Stimulated activated CD8-positive, alpha-beta memory T cell treated with anti-CD3 and anti-CD28 coated beads, Interleukin-4, amount 100 ng/mL, for 48 hours (primary cell): ENCODE measurements around the gene RGS3.

Source experiments
- DNase-seq: peaks from one replicate; pipeline ENCODE4 v3.0.0-alpha.2; 2020

Gene RGS3

GRCh38 chr9:113492343-113493202 lies 29.0 kb downstream of the RGS3 start:
- no peak for DNase-seq

GRCh38 chr9:113493203-113493520 lies 29.6 kb downstream of the RGS3 start:
- DNase-seq: no peak

DNA sequence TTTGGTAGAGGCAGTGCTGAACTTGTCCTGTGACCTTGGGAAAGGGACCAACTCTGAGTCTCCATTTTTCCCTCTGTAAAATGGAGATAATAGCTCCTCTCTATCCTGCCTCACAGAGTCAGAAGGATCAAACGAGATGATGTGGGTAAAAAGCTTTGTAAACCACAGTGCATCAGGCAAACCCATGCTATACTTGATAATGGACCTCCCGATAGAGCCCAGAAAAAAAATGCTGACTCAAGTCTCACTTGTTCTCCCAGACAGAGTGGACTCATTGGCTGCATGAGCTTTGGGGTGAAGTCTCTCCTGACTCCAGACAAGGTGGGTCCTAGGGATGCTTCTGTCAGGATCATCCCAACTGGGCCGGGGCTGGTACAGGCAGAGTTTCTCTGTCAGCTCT lies 32.0 kb downstream of the RGS3 start:
- no peak for DNase-seq

DNA sequence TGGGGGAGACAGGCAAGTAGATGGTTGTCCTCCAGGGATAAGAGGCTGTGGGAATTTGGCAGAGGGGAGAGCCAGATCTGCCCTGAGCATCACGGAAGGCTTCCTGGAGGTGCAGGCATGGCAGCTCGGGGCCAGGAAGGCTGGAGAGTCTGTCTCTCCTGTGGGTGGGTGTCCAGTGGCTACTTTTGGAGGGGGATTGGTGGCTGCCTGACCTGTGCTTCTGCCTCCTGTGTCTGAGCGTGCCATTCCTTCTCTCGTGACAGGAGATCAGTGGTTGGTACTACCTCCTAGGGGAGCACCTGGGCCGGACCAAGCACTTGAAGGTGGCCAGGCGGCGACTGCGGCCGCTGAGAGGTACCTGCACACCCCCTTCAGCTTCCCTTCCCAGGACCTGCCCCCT lies 33.5 kb downstream of the RGS3 start:
- DNase-seq: no peak

GRCh38 chr9:113499153-113499875 lies 35.8 kb downstream of the RGS3 start:
- no peak for DNase-seq

DNA sequence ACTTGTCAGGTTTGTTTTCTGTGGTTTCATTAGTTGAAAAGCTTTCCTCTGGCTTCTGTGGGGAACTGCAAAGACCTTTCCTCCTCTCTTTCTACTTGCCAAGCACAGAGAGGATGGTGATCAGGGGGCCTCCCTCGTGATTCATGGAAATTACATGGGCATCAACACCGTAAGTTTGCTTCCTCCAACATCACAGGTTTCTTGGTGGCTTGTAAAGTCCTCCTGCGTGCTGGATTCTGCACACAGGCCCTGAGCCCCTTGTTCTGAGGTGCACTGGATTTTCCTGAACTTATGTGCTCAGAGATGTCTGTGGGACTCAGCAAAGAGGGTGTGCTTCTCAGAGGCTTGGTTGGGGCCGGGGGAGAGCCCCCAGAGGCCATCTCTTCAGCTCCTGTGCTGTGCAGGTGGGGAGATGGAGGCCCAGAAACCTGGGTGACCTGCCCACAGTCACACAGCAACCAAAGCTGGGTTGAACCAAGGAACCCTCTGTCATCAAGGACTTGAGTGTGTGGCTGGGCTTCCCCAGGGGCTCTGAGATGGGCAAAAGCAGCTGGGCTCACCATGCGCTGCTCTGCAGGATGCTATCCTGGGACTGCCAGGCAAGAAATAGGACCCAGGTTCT lies 36.5 kb downstream of the RGS3 start:
- no peak for DNase-seq

GRCh38 chr9:113501129-113501686 lies 37.7 kb downstream of the RGS3 start:
- no peak for DNase-seq

- DNase-seq: no peak
These were observed 38.3 kb downstream of the RGS3 start for GRCh38 chr9:113501852-113502251.

GRCh38 chr9:113502427-113503034 lies 39.0 kb downstream of the RGS3 start:
- no peak for DNase-seq

DNA sequence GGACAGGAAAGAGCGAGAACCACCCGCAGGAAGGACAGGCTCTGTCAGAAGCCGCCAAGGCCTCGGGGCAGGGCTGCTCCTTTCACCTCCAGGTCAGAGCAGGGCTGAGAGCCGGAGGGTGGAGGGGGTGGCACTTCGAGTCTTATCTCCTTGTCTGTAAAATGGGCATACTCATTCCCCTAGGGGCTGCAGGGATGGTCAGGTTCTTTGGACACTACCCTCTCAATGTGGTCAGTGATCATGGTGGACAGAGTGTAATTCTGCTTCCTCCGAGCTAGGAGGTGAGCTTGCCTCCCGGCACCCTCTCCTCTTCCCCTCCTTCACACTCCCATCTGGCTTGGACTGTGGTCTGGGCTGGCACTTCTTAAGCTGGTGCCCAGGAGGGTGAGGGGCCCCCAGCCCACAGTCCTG lies 39.6 kb downstream of the RGS3 start:
- no peak for DNase-seq

- DNase-seq: no peak
These were observed 40.2 kb downstream of the RGS3 start for GRCh38 chr9:113503613-113504211.

GRCh38 chr9:113504725-113505590 lies 41.4 kb downstream of the RGS3 start:
- no peak for DNase-seq

- no peak for DNase-seq
These were observed 42.6 kb downstream of the RGS3 start for GRCh38 chr9:113506090-113506589.

DNA sequence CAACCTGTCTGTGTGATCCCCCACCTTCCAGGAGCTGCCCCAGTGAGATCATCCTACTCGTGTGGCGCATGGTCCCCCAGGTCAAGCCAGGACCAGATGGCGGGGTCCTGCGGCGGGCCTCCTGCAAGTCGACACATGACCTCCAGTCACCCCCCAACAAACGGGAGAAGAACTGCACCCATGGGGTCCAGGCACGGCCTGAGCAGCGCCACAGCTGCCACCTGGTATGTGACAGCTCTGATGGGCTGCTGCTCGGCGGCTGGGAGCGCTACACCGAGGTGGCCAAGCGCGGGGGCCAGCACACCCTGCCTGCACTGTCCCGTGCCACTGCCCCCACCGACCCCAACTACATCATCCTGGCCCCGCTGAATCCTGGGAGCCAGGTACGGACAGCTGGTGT lies 43.7 kb downstream of the RGS3 start:
- no peak for DNase-seq

- peak; percentile 50 for DNase-seq
These were observed 44.7 kb downstream of the RGS3 start for GRCh38 chr9:113508111-113508749.

- no peak for DNase-seq
These were observed 45.9 kb downstream of the RGS3 start for GRCh38 chr9:113509463-113509862.

DNA sequence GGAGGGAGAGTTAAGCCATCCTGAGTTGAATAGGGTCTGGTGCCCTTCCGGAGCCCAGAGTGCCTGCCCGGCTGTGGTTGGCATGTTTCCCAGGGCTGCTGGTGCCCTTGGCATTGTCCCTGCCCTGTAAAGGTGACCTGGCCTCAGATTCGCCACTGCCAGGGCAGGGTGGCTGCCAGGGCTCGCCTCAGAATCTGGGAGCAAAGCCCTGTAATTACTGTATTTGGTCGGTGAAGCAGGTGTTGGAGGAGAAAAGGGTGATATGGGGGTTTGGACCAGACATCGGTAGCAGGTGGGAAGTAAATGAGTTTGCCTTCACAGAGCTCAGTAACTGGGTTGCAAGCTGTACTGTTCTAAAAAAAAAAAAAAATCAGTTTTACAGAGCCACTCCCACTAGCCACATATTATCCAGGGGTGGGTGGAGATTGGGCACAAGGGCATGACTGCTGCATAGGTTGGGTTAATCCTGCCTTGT lies 47.6 kb downstream of the RGS3 start:
- no peak for DNase-seq

DNA sequence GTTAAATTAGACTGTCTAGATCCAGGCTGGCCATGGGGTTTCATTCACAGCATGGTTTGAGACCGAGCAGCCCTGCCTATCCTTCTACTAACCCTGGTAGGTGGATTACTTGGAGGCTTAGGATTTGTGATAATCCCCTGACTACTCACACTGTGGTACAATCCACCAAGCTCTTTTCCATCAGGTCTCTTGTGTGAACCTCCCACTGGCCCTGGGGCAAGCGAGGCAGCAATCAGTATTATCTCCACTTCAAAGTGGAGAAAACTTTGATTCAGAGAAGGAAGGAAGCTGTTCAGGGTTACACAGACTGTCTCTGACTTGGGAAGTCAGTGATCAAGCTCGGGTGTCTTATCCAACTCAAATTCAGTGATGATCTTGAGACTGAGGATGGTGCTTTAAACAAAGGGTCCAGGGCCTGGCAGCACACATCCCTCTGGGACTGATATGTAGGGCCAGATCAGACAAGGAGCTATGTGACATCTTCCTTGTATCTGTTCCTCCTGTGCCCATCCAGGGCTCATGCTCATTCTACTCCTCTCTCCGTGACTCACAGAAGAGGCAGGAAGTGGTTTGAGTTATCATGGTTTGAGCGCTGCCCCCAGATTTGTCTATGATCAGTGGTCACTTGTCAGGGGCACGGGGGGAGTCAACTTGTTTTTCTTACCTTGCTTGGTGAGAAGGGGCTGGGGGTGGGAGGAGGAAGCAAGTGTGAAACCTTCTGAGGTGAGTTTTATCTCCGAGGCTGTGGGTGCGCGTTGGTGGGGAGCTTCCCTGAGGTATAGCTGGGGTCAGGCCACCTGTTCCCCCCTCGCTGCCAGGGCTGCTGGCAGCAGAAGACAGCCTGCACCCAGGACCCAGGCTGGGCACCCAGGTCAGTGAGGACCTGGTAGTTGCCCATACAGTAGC lies 48.6 kb downstream of the RGS3 start:
- DNase-seq: peak; percentile 88

DNA sequence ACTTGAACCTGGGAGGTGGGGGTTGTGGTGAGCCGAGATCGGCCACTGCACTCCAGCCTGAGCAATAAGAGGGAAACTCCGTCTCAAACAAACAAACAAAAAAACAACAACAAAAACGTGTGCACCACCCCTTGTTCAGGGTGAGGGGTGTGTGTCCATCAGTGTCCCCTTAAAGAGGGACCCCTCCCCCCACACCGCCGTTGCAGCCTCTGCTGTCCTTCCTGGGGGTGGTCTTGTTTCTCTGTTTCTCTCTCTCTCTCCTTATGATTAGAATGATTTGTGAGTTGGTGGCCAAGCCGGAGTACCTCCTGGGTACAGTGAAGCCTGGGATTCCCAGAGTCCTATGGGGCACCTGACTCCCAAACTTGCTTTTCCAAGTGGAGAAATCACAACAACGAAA lies 49.6 kb downstream of the RGS3 start:
- no peak for DNase-seq

GRCh38 chr9:113513536-113513935 lies 50.0 kb downstream of the RGS3 start:
- no peak for DNase-seq
